H1 (cell line): Measurements from ENCODE around the gene JUP. TPM values are rescaled to one million over a fixed set of nuclear protein-coding genes. Genes with fewer than 3 reads are reported as not detected.

ENCODE experiments used
- CTCF ChIA-PET: fragments of 300-600 bp; sonication (Branson Sonifier 250); formaldehyde crosslinking; loops from one replicate; lab custom pipeline; 2021; ENCODE audit not compliant: partially characterized antibody; lab: Charles Lee
- POLR2A ChIA-PET: fragments of 300-600 bp; sonication (Branson Sonifier 250); formaldehyde crosslinking; loops from one replicate; lab custom pipeline; 2021; ENCODE audit warnings: inconsistent platforms; ENCODE audit not compliant: partially characterized antibody; lab: Charles Lee
- DNase-seq, 2 experiments: peaks; one replicate each; pipeline versions ENCODE4 v3.0.0 to v3.0.0-alpha.2; 2010 to 2022; ENCODE audit warnings: low spot score in 2 of 2, low read depth in 1 of 2, mixed read lengths in 1 of 2
- FAIRE-seq: peaks from 2 replicates; lab custom pipeline; 2011; peaks lifted over from hg19 to GRCh38; lab: Jason Lieb, UNC
- H2AFZ ChIP-seq: 2 replicates; pipeline ENCODE4 v1.8.1; 2012; ENCODE audit warnings: low read length, inconsistent platforms
- H2AK5ac ChIP-seq: 2 replicates; pipeline ENCODE4 v1.6.1; 2013; ENCODE audit warnings: low read depth, low read length
- H2BK120ac ChIP-seq: replicated peaks from 2 replicates; pipeline ENCODE3; 2013; ENCODE audit warnings: low read depth, low read length, inconsistent platforms
- H2BK12ac ChIP-seq: 2 replicates; pipeline ENCODE4 v1.6.1; 2013; ENCODE audit warnings: low read depth, low read length
- H2BK15ac ChIP-seq: 2 replicates; pipeline ENCODE4 v1.6.1; 2013; ENCODE audit warnings: low read length
- H2BK20ac ChIP-seq: 2 replicates; pipeline ENCODE4 v1.6.1; 2013; ENCODE audit warnings: low read length
- H2BK5ac ChIP-seq: 2 replicates; pipeline ENCODE4 v1.6.1; 2013; ENCODE audit warnings: low read depth, low read length
- H3K14ac ChIP-seq: 2 replicates; pipeline ENCODE4 v1.6.1; 2013; ENCODE audit warnings: inconsistent platforms; ENCODE audit not compliant: insufficient read length
- H3K18ac ChIP-seq: 2 replicates; pipeline ENCODE4 v1.6.1; 2013; ENCODE audit warnings: low read length; ENCODE audit errors: extremely low read depth
- H3K23ac ChIP-seq: 2 replicates; pipeline ENCODE4 v1.6.1; 2013; ENCODE audit warnings: inconsistent platforms; ENCODE audit not compliant: insufficient read length
- H3K23me2 ChIP-seq: 2 replicates; pipeline ENCODE4 v1.6.1; 2013; ENCODE audit warnings: low read depth, low read length
- H3K27ac ChIP-seq: 2 replicates; pipeline ENCODE4 v1.6.1; 2011; ENCODE audit warnings: low read depth, low read length, inconsistent platforms
- H3K27me3 ChIP-seq, 4 experiments: replicated peaks in 1 of 4; 1 replicate in 1 of 4; 2 replicates in 3 of 4; pipeline versions ENCODE4 v1.6.1 to v1.8.1; 2011 to 2013; ENCODE audit warnings: low read length in 3 of 4, mild to moderate bottlenecking in 3 of 4, inconsistent platforms in 2 of 4, mixed read lengths in 2 of 4, moderate library complexity in 1 of 4; ENCODE audit not compliant: control insufficient read depth in 3 of 4, insufficient read depth in 3 of 4; ENCODE audit errors: extremely low read depth in 1 of 4
- H3K36me3 ChIP-seq, 4 experiments: 2 replicates each; pipeline versions ENCODE4 v1.6.1 to v1.8.1; 2011 to 2013; ENCODE audit warnings: mild to moderate bottlenecking in 4 of 4, low read length in 3 of 4, moderate library complexity in 2 of 4, control low read depth in 1 of 4, inconsistent platforms in 1 of 4; ENCODE audit not compliant: insufficient read depth in 4 of 4, control insufficient read depth in 2 of 4
- H3K4ac ChIP-seq: replicated peaks from 2 replicates; pipeline ENCODE3; 2013; ENCODE audit warnings: low read length, low read depth, mixed read lengths, inconsistent platforms; ENCODE audit not compliant: insufficient read length
- H3K4me1 ChIP-seq, 4 experiments: replicated peaks in 1 of 4; 1 replicate in 1 of 4; 2 replicates in 3 of 4; pipeline versions ENCODE4 v1.6.1 to v1.8.1; 2011 to 2013; ENCODE audit warnings: low read length in 3 of 4, inconsistent platforms in 2 of 4, mixed read lengths in 1 of 4; ENCODE audit not compliant: insufficient read depth in 4 of 4, control insufficient read depth in 3 of 4
- H3K4me2 ChIP-seq, 2 experiments: 2 replicates each; pipeline versions ENCODE4 v1.6.1 to v1.8.1; 2011 to 2013; ENCODE audit warnings: low read depth in 2 of 2, low read length in 2 of 2, control low read depth in 1 of 2, inconsistent platforms in 1 of 2, mild to moderate bottlenecking in 1 of 2; ENCODE audit not compliant: insufficient read depth in 1 of 2
- H3K4me3 ChIP-seq, 4 experiments: fragments of 200-600, 300-600 bp in 1 of 4; sonication (generic), shearing (Covaris generic), sonication (Bioruptor Twin) in 1 of 4; 2 replicates each; pipeline versions ENCODE4 v1.5.1 to v1.8.1; 2011 to 2016; ENCODE audit warnings: low read length in 4 of 4, low read depth in 3 of 4, control low read depth in 2 of 4, inconsistent platforms in 2 of 4, mild to moderate bottlenecking in 2 of 4, mixed read lengths in 1 of 4, moderate library complexity in 1 of 4; ENCODE audit not compliant: insufficient read depth in 2 of 4; ENCODE audit errors: extremely low read depth in 1 of 4
- H3K56ac ChIP-seq: replicated peaks from 2 replicates; pipeline ENCODE3; 2013; ENCODE audit warnings: low read depth, mild to moderate bottlenecking, mixed read lengths, low read length, inconsistent platforms; ENCODE audit not compliant: insufficient read length
- H3K79me1 ChIP-seq: 2 replicates; pipeline ENCODE4 v1.6.1; 2013; ENCODE audit warnings: low read depth, low read length, control low read depth
- H3K79me2 ChIP-seq, 2 experiments: 2 replicates each; pipeline versions ENCODE4 v1.6.1 to v1.8.1; 2012 to 2013; ENCODE audit warnings: low read length in 2 of 2, mild to moderate bottlenecking in 2 of 2, inconsistent platforms in 1 of 2; ENCODE audit not compliant: insufficient read depth in 2 of 2, control insufficient read depth in 1 of 2
- H3K9ac ChIP-seq, 4 experiments: replicated peaks in 1 of 4; 1 replicate in 1 of 4; 2 replicates in 3 of 4; pipeline versions ENCODE4 v1.6.1 to v1.8.1; 2011 to 2013; ENCODE audit warnings: low read depth in 3 of 4, low read length in 3 of 4, control low read depth in 2 of 4, mild to moderate bottlenecking in 2 of 4, moderate library complexity in 2 of 4, inconsistent platforms in 1 of 4; ENCODE audit errors: extremely low read depth in 1 of 4
- H3K9me3 ChIP-seq, 2 experiments: 2 replicates each; pipeline versions ENCODE4 v1.6.1 to v1.8.1; 2012 to 2013; ENCODE audit warnings: mild to moderate bottlenecking in 2 of 2, moderate library complexity in 2 of 2, control low read depth in 1 of 2, inconsistent platforms in 1 of 2, low read depth in 1 of 2, low read length in 1 of 2, mixed read lengths in 1 of 2; ENCODE audit not compliant: insufficient read depth in 2 of 2
- H4K20me1 ChIP-seq, 2 experiments: replicated peaks in 1 of 2; 2 replicates each; pipeline versions ENCODE3 to v1.8.1; 2011 to 2013; ENCODE audit warnings: inconsistent platforms in 2 of 2, low read length in 2 of 2, mild to moderate bottlenecking in 1 of 2; ENCODE audit not compliant: insufficient read depth in 2 of 2, control insufficient read depth in 1 of 2
- H4K5ac ChIP-seq: 2 replicates; pipeline ENCODE4 v1.6.1; 2013; ENCODE audit warnings: low read length, low read depth, mixed read lengths, inconsistent platforms; ENCODE audit not compliant: insufficient read length
- H4K8ac ChIP-seq: 2 replicates; pipeline ENCODE4 v1.8.0; 2013; ENCODE audit warnings: mild to moderate bottlenecking, moderate library complexity, low read length, inconsistent platforms; ENCODE audit not compliant: insufficient read depth; ENCODE audit errors: extremely low read depth
- H4K91ac ChIP-seq: replicated peaks from 2 replicates; pipeline ENCODE3; 2013; ENCODE audit warnings: low read length, mixed read lengths, inconsistent platforms; ENCODE audit not compliant: insufficient read length
- GABPA ChIP-seq: IDR thresholded peaks from 2 replicates; pipeline ENCODE4 v1.6.1; 2011; ENCODE audit warnings: mild to moderate bottlenecking, low read length, moderate library complexity, borderline replicate concordance; ENCODE audit not compliant: insufficient read depth
- WGBS, 2 experiments: shearing (Covaris generic) in 1 of 2; methylation state at CpG; one replicate each; pipeline versions ENCODE4 v1.1.6 to v1.1.7; 2013 to 2015; ENCODE audit warnings: low lambda C conversion rate in 2 of 2, mixed read lengths in 2 of 2, inconsistent platforms in 1 of 2, low coverage in 1 of 2, missing lambda C conversion rate in 1 of 2; ENCODE audit not compliant: insufficient replicate concordance in 2 of 2, insufficient coverage in 1 of 2, insufficient read length in 1 of 2; ENCODE audit errors: extremely low coverage in 1 of 2, missing lambda C conversion rate in 1 of 2; 5-methylcytosine and 5-hydroxymethylcytosine counted together
- polyA plus RNA-seq, 7 experiments: library from polyadenylated mRNA; depleted of rRNA in 3 of 7; stranded (reverse) in 5 of 7; unstranded in 2 of 7; fragments of >200 nt in 5 of 7; fragments of 200-250 nt in 2 of 7; gene quantifications; 1 replicate in 5 of 7; 2 replicates in 1 of 7; 4 replicates in 1 of 7; pipeline versions ENCODE4 v1.2.1 to v1.2.3, GENCODE V29; 2011 to 2013; ENCODE audit warnings: missing spikeins in 2 of 7, mixed read lengths in 2 of 7
- total RNA-seq: library from RNA; stranded (reverse); fragmentation: NEBNext Ultra II Directional; extraction: Animal tissue kit (Norgen Biotek cat#: 25700); gene quantifications from 2 replicates; pipeline ENCODE4 v1.2.1, GENCODE V29; 2021
- TF ChIP-seq, protein P1 (sequence below): IDR thresholded peaks from 2 replicates; pipeline ENCODE4 v1.6.1; 2012; ENCODE audit warnings: inconsistent platforms

Gene JUP
- total and polyA plus RNA-seq, 2 of the 8 experiments (the other 6 are each of a cell fraction or from before 2014, with no cell fraction given) = 62.8 to 102 TPM

- Histone ChIP-seq H3K27ac (0 out of 2 replicates have a peak overlapping the region, but pooled peaks have one; percentile 46), H2BK120ac (no peak overlapping the region), H2BK5ac (peak overlapping the region; percentile 72; the same call in 1 of the 2 replicates), H2BK12ac (peak overlapping the region; percentile 95; the same call in 1 of the 2 replicates), H4K5ac (no peak overlapping the region), H4K8ac (no peak overlapping the region), H3K23me2 (peaks cover 13% of the 10 kb centered on the region), H3K4me1 (peaks cover 0 to 11% (median 8%) of the 10 kb centered on the region in 4 experiments; a peak in 6 of 7 replicates), H3K23ac (no peak overlapping the region), H3K36me3 (no peaks in the 10 kb centered on the region), H3K4me3 (peak overlapping the region; percentile 47 to 66 (median 58)), H2BK15ac (peak overlapping the region; percentile 92; the same call in 1 of the 2 replicates), H2AK5ac (no peak overlapping the region), H4K91ac (peak overlapping the region; percentile 61), H3K18ac (peak overlapping the region; percentile 71; the same call in 1 of the 2 replicates), H3K9me3 (no peaks in the 10 kb centered on the region), H3K4ac (no peak overlapping the region), H3K9ac (peak overlapping the region in 2 of 4 experiments; percentile 82 to 90; a peak in 4 of 7 replicates), H2AFZ (peak overlapping the region; percentile 97), H3K27me3 (peaks cover 19 to 68% (median 53%) of the 10 kb centered on the region in 4 experiments), H3K4me2 (peak overlapping the region; percentile 89 to 90), H2BK20ac (no peak overlapping the region), H3K14ac (no peak overlapping the region), H3K79me1 (no peaks in the 10 kb centered on the region), H3K56ac (no peak overlapping the region), H4K20me1 (peaks cover 5% of the 10 kb centered on the region in 2 experiments), H3K79me2 (no peaks in the 10 kb centered on the region)
- DNase-seq (no peak), FAIRE-seq (no peak)
- CTCF ChIA-PET = interaction anchor here (0.6 to 3.6 kb wide), 6 partner anchors 10 to 139 kb away, joined by 3 to 43 read pairs (median 4); partner anchors contain the start of gene KLHL11
- POLR2A ChIA-PET = interaction anchor here (1.0 to 18.3 kb wide), 29 partner anchors 9 to 281 kb away, joined by 3 to 215 read pairs (median 5); partner anchors contain the start of genes EIF1, FKBP10, JUP and KLHL11
- no peak for TF ChIP-seq GABPA
- TF ChIP-seq, protein P1, sequence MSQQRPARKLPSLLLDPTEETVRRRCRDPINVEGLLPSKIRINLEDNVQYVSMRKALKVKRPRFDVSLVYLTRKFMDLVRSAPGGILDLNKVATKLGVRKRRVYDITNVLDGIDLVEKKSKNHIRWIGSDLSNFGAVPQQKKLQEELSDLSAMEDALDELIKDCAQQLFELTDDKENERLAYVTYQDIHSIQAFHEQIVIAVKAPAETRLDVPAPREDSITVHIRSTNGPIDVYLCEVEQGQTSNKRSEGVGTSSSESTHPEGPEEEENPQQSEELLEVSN = peak; percentile 28; the same call in 1 of the 2 replicates
- 4% methylated on average over 23 of the region's 23 CpGs; no CpG with 5 or more reads in 1 of the 2 experiments for WGBS, 2 experiments
Measured at GRCh38 chr17:41734949-41735313, 51.6 kb downstream of the JUP start.
